Measurements from ENCODE around the gene FAF1.

DNA sequence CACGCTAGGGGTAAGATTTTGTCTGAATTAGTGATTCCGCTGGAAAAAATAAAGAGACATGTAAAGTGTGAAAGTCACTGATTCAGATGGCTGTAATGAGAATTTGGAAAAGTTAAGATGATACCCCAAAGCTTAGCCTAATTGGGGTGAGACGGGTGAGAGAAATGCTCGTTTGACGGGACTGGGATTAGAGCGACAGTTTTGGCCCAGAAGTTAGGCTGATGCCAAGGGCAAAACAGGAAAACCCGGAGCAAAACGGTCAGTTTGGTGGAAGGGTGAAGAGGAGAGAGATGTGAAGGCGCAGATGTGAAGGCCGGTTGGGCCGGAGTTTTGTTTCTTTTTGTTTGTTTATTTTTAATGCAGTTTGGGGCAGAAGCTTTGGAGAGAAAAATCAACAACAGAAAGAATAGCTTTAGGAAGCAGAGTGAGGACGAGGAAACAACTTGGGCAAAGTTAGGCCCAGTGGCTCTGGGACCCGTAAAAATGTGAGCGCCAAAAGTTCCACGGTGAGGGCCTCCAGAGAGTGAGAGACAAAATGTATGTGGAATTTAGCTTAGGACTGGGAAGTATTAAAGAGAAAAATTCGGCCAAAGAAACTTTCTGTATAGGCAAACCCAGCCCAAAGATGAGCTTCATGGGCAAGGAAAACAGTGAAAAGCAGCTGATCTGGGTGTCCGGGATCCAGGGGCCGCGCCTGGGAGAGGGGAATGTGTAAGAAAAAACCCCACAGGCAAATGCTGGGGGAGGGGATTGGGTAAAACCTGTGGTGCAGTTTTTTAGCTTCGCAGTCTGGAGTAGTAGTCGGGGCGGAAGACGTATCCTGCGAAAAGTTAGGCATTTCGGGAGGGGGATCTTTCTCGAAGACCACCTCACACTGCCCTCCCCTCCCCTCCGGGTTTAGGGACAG is 538.0 kb downstream of the FAF1 start:
- TF ChIP-seq TAF1 (conservative IDR thresholded peaks at IDR 0.05) (no peak), JUND (IDR thresholded peaks at IDR 0.05) (no peak), RAD21 (IDR thresholded peaks at IDR 0.05) (no peak), NR2F2 (IDR thresholded peaks at IDR 0.05) (no peak), HNF4A (conservative IDR thresholded peaks at IDR 0.05) (no peak), SP1 (IDR thresholded peaks at IDR 0.05) (no peak), EGR1 (IDR thresholded peaks at IDR 0.05; ENCODE audit: low read depth in 2 of 2) (no peak)
- TF ChIP-seq, protein P1, sequence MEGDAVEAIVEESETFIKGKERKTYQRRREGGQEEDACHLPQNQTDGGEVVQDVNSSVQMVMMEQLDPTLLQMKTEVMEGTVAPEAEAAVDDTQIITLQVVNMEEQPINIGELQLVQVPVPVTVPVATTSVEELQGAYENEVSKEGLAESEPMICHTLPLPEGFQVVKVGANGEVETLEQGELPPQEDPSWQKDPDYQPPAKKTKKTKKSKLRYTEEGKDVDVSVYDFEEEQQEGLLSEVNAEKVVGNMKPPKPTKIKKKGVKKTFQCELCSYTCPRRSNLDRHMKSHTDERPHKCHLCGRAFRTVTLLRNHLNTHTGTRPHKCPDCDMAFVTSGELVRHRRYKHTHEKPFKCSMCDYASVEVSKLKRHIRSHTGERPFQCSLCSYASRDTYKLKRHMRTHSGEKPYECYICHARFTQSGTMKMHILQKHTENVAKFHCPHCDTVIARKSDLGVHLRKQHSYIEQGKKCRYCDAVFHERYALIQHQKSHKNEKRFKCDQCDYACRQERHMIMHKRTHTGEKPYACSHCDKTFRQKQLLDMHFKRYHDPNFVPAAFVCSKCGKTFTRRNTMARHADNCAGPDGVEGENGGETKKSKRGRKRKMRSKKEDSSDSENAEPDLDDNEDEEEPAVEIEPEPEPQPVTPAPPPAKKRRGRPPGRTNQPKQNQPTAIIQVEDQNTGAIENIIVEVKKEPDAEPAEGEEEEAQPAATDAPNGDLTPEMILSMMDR (IDR thresholded peaks at IDR 0.05; ENCODE audit: low read depth, low read length, missing input control), result no peak
- TF ChIP-seq, protein P2, sequence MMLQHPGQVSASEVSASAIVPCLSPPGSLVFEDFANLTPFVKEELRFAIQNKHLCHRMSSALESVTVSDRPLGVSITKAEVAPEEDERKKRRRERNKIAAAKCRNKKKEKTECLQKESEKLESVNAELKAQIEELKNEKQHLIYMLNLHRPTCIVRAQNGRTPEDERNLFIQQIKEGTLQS (IDR thresholded peaks at IDR 0.05), result no peak
- TF ChIP-seq, protein P3, sequence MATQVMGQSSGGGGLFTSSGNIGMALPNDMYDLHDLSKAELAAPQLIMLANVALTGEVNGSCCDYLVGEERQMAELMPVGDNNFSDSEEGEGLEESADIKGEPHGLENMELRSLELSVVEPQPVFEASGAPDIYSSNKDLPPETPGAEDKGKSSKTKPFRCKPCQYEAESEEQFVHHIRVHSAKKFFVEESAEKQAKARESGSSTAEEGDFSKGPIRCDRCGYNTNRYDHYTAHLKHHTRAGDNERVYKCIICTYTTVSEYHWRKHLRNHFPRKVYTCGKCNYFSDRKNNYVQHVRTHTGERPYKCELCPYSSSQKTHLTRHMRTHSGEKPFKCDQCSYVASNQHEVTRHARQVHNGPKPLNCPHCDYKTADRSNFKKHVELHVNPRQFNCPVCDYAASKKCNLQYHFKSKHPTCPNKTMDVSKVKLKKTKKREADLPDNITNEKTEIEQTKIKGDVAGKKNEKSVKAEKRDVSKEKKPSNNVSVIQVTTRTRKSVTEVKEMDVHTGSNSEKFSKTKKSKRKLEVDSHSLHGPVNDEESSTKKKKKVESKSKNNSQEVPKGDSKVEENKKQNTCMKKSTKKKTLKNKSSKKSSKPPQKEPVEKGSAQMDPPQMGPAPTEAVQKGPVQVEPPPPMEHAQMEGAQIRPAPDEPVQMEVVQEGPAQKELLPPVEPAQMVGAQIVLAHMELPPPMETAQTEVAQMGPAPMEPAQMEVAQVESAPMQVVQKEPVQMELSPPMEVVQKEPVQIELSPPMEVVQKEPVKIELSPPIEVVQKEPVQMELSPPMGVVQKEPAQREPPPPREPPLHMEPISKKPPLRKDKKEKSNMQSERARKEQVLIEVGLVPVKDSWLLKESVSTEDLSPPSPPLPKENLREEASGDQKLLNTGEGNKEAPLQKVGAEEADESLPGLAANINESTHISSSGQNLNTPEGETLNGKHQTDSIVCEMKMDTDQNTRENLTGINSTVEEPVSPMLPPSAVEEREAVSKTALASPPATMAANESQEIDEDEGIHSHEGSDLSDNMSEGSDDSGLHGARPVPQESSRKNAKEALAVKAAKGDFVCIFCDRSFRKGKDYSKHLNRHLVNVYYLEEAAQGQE (IDR thresholded peaks at IDR 0.05), result no peak

Measured in liver (tissue), 3 donors.